Measurements from ENCODE around the gene MS4A3. TPM values are rescaled to one million over a fixed set of nuclear protein-coding genes. Genes with fewer than 3 reads are reported as not detected.
"Not testable (repeated sequence)": the region's sequence is repeated elsewhere in the genome, so short reads cannot be mapped to it uniquely, and the experiment has no call there.

The MS4A3 gene
- total RNA-seq, 1 donor from 2014 or later: not detected

GRCh38 chr11:60065801-60066200 is 9.3 kb downstream of the MS4A3 start:
- no peaks in the 10 kb centered on the region for H3K79me2 ChIP-seq (ENCODE audit: insufficient read depth, low read length)
- H3K4me1 ChIP-seq (ENCODE audit: insufficient read depth, low read length): no peaks in the 10 kb centered on the region
- H3K9ac ChIP-seq (ENCODE audit: low read length): no peak overlapping the region
- no peak overlapping the region for H3K27ac Mint-ChIP-seq (ENCODE audit: unreplicated experiment)
- DNase-seq (ENCODE audit: low read depth) (no peak), FAIRE-seq (no peak)
- H3K9me3 ChIP-seq (ENCODE audit: insufficient read depth, low read depth, low read length): peaks cover 5% of the 10 kb centered on the region
- H3K4me3 ChIP-seq (ENCODE audit: insufficient read depth, low read depth, low read length): no peak overlapping the region
- H3K27me3 ChIP-seq (ENCODE audit: insufficient read depth, low read length): no peaks in the 10 kb centered on the region
- no peaks in the 10 kb centered on the region for H3K36me3 ChIP-seq (ENCODE audit: insufficient read depth, low read length)
- H3K36me3 Mint-ChIP-seq (ENCODE audit: low read depth, unreplicated experiment): no peaks in the 10 kb centered on the region
- no peak overlapping the region for H3K4me2 ChIP-seq (ENCODE audit: low read length)
- no peaks in the 10 kb centered on the region for H4K20me1 ChIP-seq (ENCODE audit: insufficient read depth, low read length)
- H2AFZ ChIP-seq (ENCODE audit: low read depth, low read length): no peak overlapping the region
- no peak overlapping the region for H3K27ac ChIP-seq (ENCODE audit: low read depth, low read length)
- TF ChIP-seq EZH2 (IDR thresholded peaks at IDR 0.05; ENCODE audit: insufficient read depth, low read length) (no peak), CTCF (IDR thresholded peaks at IDR 0.05; ENCODE audit: insufficient read depth, low read depth, low read length) (no peak)
- H3K9me3 Mint-ChIP-seq (ENCODE audit: unreplicated experiment): no peaks in the 10 kb centered on the region
- no peaks in the 10 kb centered on the region for H3K27me3 Mint-ChIP-seq (ENCODE audit: low read depth, unreplicated experiment)
- no peak overlapping the region for H3K4me3 Mint-ChIP-seq (ENCODE audit: unreplicated experiment)
- no peaks in the 10 kb centered on the region for H3K4me1 Mint-ChIP-seq (ENCODE audit: low read depth, unreplicated experiment)

- no peaks in the 10 kb centered on the region for H3K27me3 Mint-ChIP-seq (ENCODE audit: low read depth, unreplicated experiment)
- FAIRE-seq: no peak
- H3K4me3 Mint-ChIP-seq (ENCODE audit: unreplicated experiment): no peak overlapping the region
- Histone ChIP-seq H2AFZ (ENCODE audit: low read depth, low read length) (no peak overlapping the region), H3K9me3 (ENCODE audit: insufficient read depth, low read depth, low read length) (no peaks in the 10 kb centered on the region), H4K20me1 (ENCODE audit: insufficient read depth, low read length) (no peaks in the 10 kb centered on the region), H3K4me2 (ENCODE audit: low read length) (no peak overlapping the region), H3K9ac (ENCODE audit: low read length) (no peak overlapping the region), H3K4me1 (ENCODE audit: insufficient read depth, low read length) (no peaks in the 10 kb centered on the region), H3K36me3 (ENCODE audit: insufficient read depth, low read length) (no peaks in the 10 kb centered on the region), H3K4me3 (ENCODE audit: insufficient read depth, low read depth, low read length) (no peak overlapping the region), H3K27ac (ENCODE audit: low read depth, low read length) (no peak overlapping the region), H3K79me2 (ENCODE audit: insufficient read depth, low read length) (no peaks in the 10 kb centered on the region), H3K27me3 (ENCODE audit: insufficient read depth, low read length) (no peaks in the 10 kb centered on the region)
- no peaks in the 10 kb centered on the region for H3K36me3 Mint-ChIP-seq (ENCODE audit: low read depth, unreplicated experiment)
- no peaks in the 10 kb centered on the region for H3K4me1 Mint-ChIP-seq (ENCODE audit: low read depth, unreplicated experiment)
- no peaks in the 10 kb centered on the region for H3K9me3 Mint-ChIP-seq (ENCODE audit: unreplicated experiment)
- no peak for DNase-seq (ENCODE audit: low read depth)
- no peak overlapping the region for H3K27ac Mint-ChIP-seq (ENCODE audit: unreplicated experiment)
- TF ChIP-seq EZH2 (IDR thresholded peaks at IDR 0.05; ENCODE audit: insufficient read depth, low read length): no peak
- no peak for TF ChIP-seq CTCF (IDR thresholded peaks at IDR 0.05; ENCODE audit: insufficient read depth, low read depth, low read length)
Measured at GRCh38 chr11:60069450-60069849, 13.0 kb downstream of the MS4A3 start.

GRCh38 chr11:60071644-60072043 is 15.2 kb downstream of the MS4A3 start:
- not testable (repeated sequence) for H3K27me3 ChIP-seq (ENCODE audit: insufficient read depth, low read length); H4K20me1 ChIP-seq (ENCODE audit: insufficient read depth, low read length); H3K9ac ChIP-seq (ENCODE audit: low read length); H3K9me3 Mint-ChIP-seq (ENCODE audit: unreplicated experiment); H3K27me3 Mint-ChIP-seq (ENCODE audit: low read depth, unreplicated experiment); DNase-seq (ENCODE audit: low read depth); H3K4me2 ChIP-seq (ENCODE audit: low read length); H3K79me2 ChIP-seq (ENCODE audit: insufficient read depth, low read length); H3K27ac ChIP-seq (ENCODE audit: low read depth, low read length); H3K4me1 Mint-ChIP-seq (ENCODE audit: low read depth, unreplicated experiment); H3K4me3 ChIP-seq (ENCODE audit: insufficient read depth, low read depth, low read length); H3K27ac Mint-ChIP-seq (ENCODE audit: unreplicated experiment); H2AFZ ChIP-seq (ENCODE audit: low read depth, low read length); H3K9me3 ChIP-seq (ENCODE audit: insufficient read depth, low read depth, low read length); H3K36me3 ChIP-seq (ENCODE audit: insufficient read depth, low read length); H3K4me3 Mint-ChIP-seq (ENCODE audit: unreplicated experiment); FAIRE-seq; H3K4me1 ChIP-seq (ENCODE audit: insufficient read depth, low read length); H3K36me3 Mint-ChIP-seq (ENCODE audit: low read depth, unreplicated experiment)

Data from astrocyte (in vitro differentiated cells and primary cell).